GM12892 (cell line): ENCODE results near the gene SENP5.
"Not testable (repeated sequence)": the region's sequence is repeated elsewhere in the genome, so short reads cannot be mapped to it uniquely, and the experiment has no call there.

Source experiments
- DNase-seq: peaks from one replicate; pipeline ENCODE4 v3.0.0; 2011; ENCODE audit not compliant: insufficient read length
- FAIRE-seq: peaks from 2 replicates; lab custom pipeline; 2011; peaks lifted over from hg19 to GRCh38; lab: Jason Lieb, UNC
- POLR2A ChIP-seq: IDR thresholded peaks from 2 replicates; pipeline ENCODE4 v1.6.1; 2011; ENCODE audit warnings: low read depth, low read length, control low read depth
- POLR2AphosphoS5 ChIP-seq: IDR thresholded peaks from 2 replicates; pipeline ENCODE4 v1.6.1; 2011; ENCODE audit warnings: low read depth, low read length, control low read depth
- TAF1 ChIP-seq: IDR thresholded peaks from 2 replicates; pipeline ENCODE4 v1.6.1; 2011; ENCODE audit warnings: low read depth, mild to moderate bottlenecking, control low read depth, low read length, borderline replicate concordance

Gene SENP5

DNA sequence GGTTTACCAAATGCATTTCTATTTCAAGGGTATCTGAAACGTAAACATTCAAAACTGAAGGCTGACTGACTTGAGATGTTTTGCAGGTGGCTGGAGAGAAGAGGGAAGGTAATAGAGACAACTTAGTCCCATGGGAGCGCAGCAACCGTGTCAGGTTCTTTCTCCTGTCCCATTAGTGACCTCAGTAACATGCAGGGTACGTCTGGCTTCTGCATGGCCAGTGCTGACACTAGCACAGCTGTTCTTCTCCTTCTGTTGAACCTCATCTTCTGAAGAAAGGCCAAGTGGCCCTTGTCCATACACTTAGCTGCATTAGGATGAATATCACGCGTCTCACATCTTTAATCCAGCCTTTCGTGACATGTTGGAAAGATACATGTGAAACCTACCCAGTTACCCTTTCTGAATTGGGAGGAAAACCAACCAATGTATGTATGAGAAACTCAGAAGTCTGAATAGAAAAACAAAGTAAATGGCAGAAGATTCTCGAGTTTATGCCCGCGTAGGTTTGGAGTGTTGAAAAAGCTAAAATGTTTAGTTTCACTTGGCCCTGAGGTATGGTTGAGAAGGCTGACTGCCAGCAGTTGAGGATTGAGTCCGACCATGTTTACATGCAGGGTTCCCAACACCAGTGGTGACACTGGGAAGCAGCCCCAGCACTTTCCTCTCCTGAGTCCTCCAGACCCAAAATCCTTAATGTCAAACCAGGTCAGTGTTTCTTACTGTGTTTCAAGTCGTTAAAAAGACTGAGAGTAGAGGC lies 64.3 kb downstream of the SENP5 start:
- TF ChIP-seq POLR2AphosphoS5 (no peak), POLR2A (no peak)
- FAIRE-seq (peak; percentile 89), DNase-seq (no peak)

DNA sequence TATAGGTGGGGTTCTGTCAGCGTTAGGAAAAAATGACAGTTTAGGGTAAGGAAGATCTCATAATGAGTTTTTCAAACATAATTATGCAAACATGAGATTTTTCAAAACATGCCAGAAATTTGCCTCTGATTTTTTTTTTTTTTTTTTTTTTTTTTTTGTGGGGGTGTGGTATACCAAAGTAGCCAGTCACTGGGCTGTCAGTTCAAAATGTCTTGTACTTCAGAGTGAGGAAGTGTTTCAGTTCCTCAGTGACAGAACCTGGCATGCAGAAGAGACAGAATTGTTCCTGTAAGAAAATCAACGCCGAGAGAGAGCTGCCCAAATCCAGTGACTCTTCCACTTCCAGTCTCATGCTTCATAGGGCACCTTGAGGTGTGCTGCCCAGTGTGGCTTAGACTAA lies 64.9 kb downstream of the SENP5 start:
- FAIRE-seq (no peak), DNase-seq (no peak)
- TF ChIP-seq POLR2AphosphoS5 (no peak), TAF1 (no peak), POLR2A (no peak)

DNA sequence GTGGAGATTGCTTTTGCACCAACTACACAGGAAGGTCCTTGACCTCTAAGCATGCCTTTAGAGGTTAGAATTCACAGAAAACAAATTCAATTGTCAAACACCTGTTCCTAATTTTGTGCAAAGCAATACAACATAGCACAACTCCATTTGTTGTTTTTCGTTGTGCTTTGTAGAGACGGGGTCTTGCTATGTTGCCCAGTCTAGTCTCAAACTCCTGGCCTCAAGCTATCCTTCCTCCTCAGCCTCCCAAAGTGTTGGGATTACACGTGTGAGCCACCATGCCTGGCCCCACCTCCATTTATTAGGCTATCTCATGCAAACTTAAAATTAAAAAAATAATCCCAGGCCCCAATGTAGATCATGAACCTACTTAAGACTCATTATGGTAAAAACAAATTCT lies 68.6 kb downstream of the SENP5 start:
- DNase-seq (no peak), FAIRE-seq (no peak)
- TF ChIP-seq POLR2A (no peak), POLR2AphosphoS5 (no peak), TAF1 (no peak)

DNA sequence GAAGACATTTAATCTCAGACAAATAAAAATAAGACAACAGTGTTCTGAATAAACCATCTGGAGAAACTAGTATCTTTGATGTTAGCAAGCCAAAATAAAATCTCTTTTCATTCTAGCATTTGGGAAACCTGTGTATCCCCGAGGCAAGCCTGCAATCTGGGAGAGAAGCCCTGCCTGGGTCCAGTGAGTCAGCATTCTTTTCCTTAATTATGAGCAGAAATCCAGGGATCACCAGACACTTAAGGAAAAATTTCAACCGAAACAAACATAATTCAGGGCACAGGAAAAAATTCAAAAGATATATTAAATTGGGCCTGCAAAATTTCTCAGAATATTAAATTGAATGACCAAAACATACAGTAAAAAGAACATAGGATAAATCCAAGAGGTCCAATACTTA lies 70.4 kb downstream of the SENP5 start:
- TF ChIP-seq POLR2AphosphoS5 (no peak), POLR2A (no peak), TAF1 (no peak)
- FAIRE-seq (no peak), DNase-seq (no peak)

DNA sequence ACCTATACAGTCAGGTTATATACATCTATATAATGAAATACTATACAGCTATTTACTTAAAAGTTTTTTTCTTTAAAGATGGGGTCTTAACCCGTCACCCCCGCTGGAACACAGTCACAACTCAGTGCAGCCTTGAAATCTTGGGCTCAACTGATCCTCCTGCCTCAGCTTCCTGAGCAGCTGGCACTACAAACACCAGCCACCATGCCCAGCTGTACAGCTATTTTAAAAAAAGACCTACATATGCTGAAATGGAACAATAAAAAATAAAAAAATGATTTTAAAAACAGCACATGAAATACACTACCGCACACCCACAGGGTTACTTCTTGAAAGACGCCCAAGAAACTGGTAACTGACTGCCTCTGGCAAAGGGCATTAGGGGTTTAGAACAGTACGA lies 70.9 kb downstream of the SENP5 start:
- no peak for FAIRE-seq
- no peak for DNase-seq
- TF ChIP-seq POLR2AphosphoS5: no peak
- TF ChIP-seq TAF1: no peak
- TF ChIP-seq POLR2A: no peak

DNA sequence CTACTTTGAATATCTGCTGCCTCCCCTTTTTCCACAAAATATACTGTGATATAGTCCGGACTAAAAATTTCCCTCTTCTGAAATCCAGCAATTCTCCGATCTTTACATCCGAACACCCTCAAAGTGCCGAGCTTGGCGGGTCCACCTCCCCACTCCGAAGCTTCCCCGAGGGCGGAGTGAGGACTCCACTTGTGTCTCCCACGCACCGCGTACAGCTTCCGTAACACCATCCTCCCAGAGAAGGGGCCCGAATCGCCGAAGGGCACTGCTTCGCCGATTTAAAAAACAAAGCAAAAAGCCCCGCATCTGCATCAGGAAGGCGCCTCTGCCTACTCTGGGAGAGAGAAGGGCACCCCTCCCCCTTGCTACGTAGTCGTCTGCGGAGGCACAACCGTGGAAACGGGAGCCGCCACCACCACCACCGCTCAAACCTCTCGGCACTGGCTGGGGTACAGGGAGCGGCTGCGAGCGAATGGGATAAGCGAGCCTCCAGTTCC lies 74.1 kb downstream of the SENP5 start:
- peak; percentile 5 for FAIRE-seq
- peak; percentile 52 for DNase-seq
- no peak for TF ChIP-seq TAF1
- no peak for TF ChIP-seq POLR2AphosphoS5
- TF ChIP-seq POLR2A: no peak

DNA sequence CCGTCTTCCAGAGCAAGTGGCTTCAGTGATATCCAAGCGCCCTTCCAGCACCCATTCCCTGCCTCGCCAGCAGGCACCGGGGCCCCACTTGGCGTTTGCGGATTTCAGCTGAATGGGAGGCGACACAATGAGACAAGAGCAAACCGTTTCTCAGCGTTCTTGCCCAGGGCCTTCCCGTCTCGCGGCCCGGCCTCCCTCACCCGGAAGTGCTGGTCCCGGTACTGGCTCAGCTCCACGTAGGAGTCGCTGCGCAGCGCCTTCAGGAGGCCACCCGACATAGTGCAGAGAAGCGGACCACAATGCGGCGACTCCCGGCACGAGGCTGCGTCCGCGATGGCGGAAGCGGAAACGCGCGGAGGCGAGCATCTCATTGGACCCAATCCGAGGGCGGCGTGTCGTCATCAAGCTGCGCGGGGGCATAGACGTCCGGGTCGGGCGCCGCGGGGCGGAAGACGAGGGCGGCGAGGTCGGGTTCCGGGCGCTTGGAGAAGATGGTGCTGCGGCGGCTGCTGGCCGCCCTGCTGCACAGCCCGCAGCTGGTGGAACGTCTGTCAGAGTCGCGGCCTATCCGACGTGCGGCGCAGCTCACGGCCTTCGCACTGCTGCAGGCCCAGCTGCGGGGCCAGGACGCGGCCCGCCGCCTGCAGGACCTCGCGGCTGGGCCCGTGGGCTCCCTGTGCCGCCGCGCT lies 74.7 kb downstream of the SENP5 start, which contains the start of gene NCBP2:
TSS of gene NCBP2 (minus strand) at position 303 of the 689 bp plus-strand sequence. CDS start at position 278, 25 bp downstream.
- FAIRE-seq (peak; percentile 92), DNase-seq (peak; percentile 91)
- peak; percentile 96 for TF ChIP-seq POLR2A
- peak; percentile 95 for TF ChIP-seq POLR2AphosphoS5
- peak; percentile 80 for TF ChIP-seq TAF1

DNA sequence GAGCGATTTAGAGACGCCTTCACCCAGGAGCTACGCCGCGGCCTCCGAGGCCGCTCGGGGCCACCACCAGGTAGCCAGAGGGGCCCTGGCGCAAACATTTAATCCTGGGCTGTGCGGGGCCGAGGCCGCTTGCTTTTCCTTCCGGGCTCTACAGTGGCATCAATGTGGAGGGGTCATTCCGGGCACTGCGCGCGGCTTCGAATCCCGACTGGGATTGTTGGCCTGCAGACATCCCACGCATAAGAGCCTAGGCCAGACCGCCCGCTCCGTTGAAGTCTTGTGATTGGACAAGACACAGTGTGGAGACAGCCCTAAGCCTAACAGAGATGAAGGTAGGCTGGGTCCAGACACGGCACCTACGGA lies 75.2 kb downstream of the SENP5 start:
- DNase-seq (no peak), FAIRE-seq (no peak)
- TF ChIP-seq POLR2A (no peak), POLR2AphosphoS5 (no peak), TAF1 (no peak)

DNA sequence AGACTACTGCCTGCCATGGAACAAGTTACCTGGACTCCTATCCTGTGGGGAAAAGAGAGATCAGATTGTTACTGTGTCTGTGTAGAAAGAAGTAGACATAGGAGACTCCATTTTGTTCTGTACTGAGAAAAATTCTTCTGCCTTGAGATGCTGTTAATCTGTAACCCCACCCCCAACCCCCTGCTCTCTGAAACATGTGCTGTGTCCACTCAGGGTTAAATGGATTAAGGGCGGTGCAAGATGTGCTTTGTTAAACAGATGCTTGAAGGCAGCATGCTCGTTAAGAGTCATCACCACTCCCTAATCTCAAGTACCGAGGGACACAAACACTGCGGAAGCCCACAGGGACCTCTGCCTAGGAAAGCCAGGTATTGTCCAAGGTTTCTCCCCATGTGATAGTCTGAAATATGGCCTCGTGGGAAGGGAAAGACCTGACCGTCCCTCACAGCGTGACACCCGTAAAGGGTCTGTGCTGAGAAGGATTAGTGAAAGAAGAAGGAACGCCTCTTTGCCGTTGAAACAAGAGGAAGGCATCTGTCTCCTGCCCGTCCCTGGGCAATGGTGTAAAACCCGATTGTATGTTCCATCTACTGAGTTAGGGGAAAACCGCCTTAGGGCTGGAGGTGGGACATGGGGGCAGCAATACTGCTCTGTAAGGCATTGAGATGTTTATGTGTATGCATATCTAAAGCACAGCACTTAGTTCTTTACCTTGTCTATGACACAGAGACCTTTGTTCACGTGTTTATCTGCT lies 76.5 kb downstream of the SENP5 start:
- not testable (repeated sequence) for FAIRE-seq

DNA sequence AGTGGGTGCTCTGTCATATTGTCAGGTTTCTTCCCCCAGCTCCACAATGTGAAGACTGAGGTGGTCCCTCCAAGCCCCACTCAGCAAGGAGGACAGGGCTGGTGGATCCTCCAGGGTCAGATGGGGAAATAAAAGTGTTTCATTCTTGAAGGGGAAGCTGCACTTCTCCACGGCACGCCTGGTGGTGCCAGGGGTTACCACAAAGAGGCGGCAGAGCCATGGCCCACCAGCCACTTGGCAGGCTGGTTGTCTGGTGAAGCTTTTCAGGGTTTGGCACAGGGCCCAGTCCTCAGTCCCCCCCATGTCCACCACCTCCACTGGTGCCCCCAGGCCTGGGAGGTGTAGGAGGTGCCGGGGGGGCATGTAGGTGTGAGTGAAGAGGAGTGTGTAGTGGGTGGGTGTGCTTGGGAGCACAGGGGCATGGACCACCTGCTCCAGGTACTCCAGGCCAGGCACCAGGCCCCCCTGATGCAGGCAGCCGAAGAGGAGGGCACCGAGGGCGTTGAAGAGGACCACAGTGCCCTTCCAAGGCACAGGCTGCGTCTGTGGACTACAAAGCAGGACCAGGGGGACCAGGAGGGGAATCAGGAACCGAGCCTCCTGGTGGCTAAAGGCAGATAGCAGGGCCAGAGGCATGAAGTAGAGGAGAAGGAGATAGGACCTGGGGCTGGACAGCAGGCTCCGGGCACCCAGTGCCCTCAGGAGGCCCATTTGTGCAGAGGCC lies 79.6 kb downstream of the SENP5 start:
- no peak for FAIRE-seq
- DNase-seq: no peak
- no peak for TF ChIP-seq TAF1
- TF ChIP-seq POLR2A: no peak
- no peak for TF ChIP-seq POLR2AphosphoS5

More for the DNA sequence above, 76.5 kb downstream of the SENP5 start:
- not testable (repeated sequence) for DNase-seq

DNA sequence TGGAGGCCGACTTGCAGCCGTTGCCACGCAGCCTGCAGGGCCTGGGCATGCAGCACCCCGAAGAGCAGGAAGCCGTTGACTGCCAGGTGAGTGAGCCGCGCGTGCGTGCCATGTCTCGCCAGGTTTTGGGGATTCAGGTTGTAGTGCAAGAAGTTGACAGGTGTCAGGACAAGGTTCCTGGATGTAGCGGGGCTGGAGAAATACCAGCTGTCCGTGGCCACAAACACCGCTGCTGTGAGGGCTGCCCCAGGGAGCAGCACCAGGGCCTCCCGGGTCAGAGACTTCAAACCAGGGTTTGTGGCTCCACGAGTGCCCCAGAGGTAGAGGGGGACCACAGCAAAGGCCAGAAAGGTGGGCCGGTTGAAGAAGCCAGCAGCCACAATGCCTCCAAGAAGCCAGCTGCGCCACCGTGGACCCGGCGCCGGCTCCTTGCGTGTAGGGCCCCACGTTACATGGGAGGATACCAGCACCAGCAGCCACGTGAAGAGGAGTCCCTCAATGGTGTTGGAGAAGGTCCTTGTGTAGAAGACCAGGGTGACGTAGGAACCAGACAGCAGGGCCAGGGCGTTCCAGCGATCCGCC lies 80.2 kb downstream of the SENP5 start:
- FAIRE-seq (no peak), DNase-seq (no peak)
- TF ChIP-seq TAF1: no peak
- TF ChIP-seq POLR2AphosphoS5: no peak
- TF ChIP-seq POLR2A: no peak
